Vagina (tissue), 2 donors: Measurements from ENCODE around the gene CFAP20.

Experiments used
- CTCF ChIP-seq, 3 experiments: fragments of 450-650 bp in 2 of 3; fragments of 200-600 bp in 1 of 3; sonication (generic) in 1 of 3; IDR thresholded peaks; one replicate each; pipeline ENCODE4 v1.5.1; 2017 to 2019; ENCODE audit warnings: antibody characterized with exemption in 3 of 3, mild to moderate bottlenecking in 2 of 3, moderate library complexity in 2 of 3
- POLR2A ChIP-seq, 2 donors: fragments of 450-650 bp; IDR thresholded peaks; one replicate each; pipeline ENCODE4 v1.6.1; 2017; ENCODE audit warnings: antibody characterized with exemption in 2 of 2, mild to moderate bottlenecking in 2 of 2, moderate library complexity in 2 of 2
- POLR2AphosphoS5 ChIP-seq, 2 donors: sonication (generic); formaldehyde crosslinking; IDR thresholded peaks; one replicate each; pipeline ENCODE4 v1.9.0; 2017; ENCODE audit warnings: antibody characterized with exemption in 2 of 2, mild to moderate bottlenecking in 2 of 2, low read depth in 1 of 2; ENCODE audit not compliant: insufficient read depth in 1 of 2

- TF ChIP-seq CTCF (IDR thresholded peaks at IDR 0.05) (no peak), POLR2A (IDR thresholded peaks at IDR 0.05) (no peak), POLR2AphosphoS5 (IDR thresholded peaks at IDR 0.05; ENCODE audit: insufficient read depth in 1 of 2, low read depth in 1 of 2) (no peak)
Observed at GRCh38 chr16:58102665-58103392, 26.4 kb downstream of the CFAP20 start.
